Colon (tissue), 2 donors: ENCODE measurements around the gene U2AF2.

ENCODE experiments used
- FAIRE-seq: peaks from 2 replicates; lab custom pipeline; 2012; peaks lifted over from hg19 to GRCh38; lab: Jason Lieb, UNC
- donor health status: control.
- donor health status: control.

The U2AF2 gene

DNA sequence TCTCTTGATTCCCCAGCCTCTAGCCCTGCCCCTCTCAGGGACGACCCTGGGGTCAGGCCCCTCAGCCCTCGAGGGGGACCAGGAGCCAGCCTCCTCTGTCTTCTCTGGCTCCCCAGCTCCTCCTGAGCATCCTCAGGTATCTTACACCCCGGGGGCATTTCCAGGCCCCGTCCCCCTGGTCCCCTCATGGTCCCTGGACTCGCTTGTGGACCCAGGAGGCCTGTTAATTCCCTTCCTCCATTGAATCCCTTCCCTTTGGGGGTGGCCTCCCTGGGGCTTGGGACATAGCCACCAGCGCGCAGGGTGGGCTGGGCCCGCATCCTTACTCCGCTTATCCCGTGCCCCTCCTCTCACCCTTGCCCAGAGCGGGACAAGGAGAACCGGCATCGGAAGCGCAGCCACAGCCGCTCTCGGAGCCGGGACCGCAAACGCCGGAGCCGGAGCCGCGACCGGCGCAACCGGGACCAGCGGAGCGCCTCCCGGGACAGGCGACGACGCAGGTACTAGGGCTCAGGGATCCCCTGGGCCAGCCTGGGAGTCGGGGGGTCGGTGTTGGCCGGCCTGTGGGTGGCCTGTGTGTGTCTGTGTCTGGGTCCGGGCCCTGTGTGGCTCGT lies 4.1 kb downstream of the U2AF2 start:
- no peak for FAIRE-seq

GRCh38 chr19:55659822-55660221 lies 5.0 kb downstream of the U2AF2 start:
- FAIRE-seq, result no peak

DNA sequence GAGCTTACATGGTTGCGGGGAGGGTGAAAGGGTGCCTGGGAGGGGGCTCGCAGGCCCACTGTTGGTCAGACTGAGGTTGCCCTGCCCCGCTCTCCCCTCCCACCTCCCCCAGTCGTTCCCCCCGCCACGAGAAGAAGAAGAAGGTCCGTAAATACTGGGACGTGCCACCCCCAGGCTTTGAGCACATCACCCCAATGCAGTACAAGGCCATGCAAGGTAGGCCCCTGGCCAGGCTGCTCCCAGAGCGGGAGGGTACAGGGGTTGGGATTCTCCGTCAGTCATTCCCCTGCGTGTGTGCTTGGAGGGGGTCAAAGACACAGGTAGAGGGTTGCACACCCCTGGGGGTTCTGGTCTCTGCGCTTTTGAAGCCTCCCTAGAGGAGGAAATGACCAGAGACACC lies 5.6 kb downstream of the U2AF2 start:
- no peak for FAIRE-seq

GRCh38 chr19:55660991-55661390 lies 6.2 kb downstream of the U2AF2 start:
- FAIRE-seq, result no peak

- no peak for FAIRE-seq
Observed at GRCh38 chr19:55661826-55662225, 7.0 kb downstream of the U2AF2 start.

GRCh38 chr19:55663846-55664536 lies 9.2 kb downstream of the U2AF2 start:
- FAIRE-seq, result no peak

DNA sequence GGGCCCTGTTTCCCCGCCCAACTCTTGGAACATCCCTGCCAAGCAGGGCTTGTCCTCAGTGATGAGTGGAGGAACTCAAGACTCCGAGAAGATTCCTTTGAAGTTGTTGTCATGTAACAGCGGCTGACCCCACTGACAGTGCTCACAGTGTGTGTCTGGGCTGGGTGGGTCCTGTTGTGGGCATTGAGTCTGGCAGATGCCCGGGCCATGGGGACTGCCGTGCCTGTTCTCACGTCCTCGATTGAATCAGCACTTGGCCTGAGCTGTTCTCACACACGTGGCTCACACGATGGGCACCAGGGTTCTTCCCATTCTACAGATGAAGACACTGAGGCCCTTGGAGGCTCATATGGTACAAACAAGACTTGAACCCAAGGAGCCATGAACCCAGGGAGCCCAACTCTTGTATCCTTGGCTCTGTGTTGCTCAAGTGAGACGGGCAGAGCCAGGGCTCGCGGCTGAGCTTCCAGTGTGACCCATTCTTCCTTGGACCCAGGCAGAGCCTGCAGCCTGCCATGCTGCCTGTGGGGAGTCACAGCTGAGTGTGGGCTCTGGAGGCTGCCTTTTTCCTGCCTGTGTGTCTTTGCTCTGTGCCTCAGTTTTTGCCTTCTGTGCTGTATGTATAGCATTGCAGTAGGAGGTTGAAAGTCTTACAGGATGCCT lies 11.6 kb downstream of the U2AF2 start:
- no peak for FAIRE-seq

DNA sequence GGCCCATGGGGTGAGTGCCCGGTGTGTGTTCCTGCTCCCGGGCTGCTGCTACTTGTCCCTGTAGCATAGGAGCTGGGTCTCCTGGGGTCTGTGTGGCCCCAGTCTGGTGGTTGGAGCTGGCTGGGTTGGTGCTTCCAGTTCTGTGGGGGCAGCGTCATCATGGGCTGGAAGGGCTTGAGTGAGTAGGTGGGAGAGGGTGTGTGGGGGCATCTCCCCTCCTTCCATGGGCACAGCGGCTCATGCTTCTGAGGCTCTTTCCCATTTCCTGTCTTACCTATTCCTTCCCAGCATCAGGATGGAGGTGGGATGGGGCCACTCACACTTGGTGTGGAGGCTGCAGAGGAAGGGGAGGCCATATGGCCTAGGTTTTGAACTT lies 12.2 kb downstream of the U2AF2 start:
- no peak for FAIRE-seq

GRCh38 chr19:55667511-55667910 lies 12.7 kb downstream of the U2AF2 start:
- no peak for FAIRE-seq

GRCh38 chr19:55667958-55668357 lies 13.1 kb downstream of the U2AF2 start:
- FAIRE-seq, result no peak

- no peak for FAIRE-seq
Observed at GRCh38 chr19:55668603-55669348, 13.9 kb downstream of the U2AF2 start.

GRCh38 chr19:55669418-55670279 lies 14.8 kb downstream of the U2AF2 start:
- no peak for FAIRE-seq

- FAIRE-seq, result no peak
Observed at GRCh38 chr19:55670280-55671053, 15.6 kb downstream of the U2AF2 start.

DNA sequence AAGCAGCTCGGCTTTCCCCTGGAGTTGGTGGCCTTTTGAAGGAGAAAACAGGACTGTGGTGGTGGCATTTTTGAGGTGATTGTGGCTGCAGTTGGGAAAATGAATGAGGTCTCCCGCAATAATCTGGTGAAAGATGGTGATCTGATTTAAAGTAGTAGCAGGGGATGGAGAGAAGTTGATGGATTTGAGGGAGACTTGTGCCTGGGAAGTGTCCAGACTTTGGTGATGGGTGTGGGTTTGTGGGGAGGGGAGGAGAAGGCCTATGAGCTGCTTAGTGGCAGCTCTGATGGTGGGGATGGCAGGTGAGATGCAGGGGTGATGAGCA lies 16.2 kb downstream of the U2AF2 start:
- no peak for FAIRE-seq

GRCh38 chr19:55672418-55672817 lies 17.6 kb downstream of the U2AF2 start:
- no peak for FAIRE-seq

DNA sequence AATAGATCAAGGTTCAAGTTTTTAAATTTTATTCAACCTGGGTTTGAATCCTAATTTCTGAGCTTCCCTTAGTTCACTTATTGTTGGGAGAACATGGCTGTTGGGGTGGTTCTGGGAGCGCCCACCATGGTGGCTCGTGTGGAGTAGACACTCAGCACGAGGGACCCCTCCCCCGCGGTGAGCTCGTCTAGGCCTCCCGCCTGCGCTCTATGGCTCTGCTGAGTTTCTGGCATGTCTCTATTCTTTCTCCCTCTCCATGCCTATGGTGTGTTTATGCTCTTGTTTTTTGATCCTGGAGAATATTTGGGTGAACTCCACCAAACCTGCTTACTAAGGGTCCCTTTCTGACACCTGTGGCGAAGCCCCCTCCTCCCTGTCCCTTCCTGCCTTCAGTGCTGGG lies 18.6 kb downstream of the U2AF2 start:
- FAIRE-seq, result no peak

DNA sequence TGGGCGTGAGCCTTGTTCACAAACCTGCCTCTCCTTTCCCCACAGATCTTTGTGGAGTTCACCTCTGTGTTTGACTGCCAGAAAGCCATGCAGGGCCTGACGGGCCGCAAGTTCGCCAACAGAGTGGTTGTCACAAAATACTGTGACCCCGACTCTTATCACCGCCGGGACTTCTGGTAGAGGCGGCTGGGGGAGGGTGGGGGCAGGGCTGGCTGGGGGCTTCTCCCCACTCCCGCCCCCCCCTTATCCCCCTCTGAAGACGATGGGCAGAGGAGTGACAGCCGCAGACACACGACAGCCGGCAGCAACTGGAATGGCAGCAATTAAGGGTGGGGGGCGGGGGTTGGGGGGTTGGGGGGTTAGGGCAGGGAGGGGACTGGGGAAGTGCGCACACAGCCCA lies 19.1 kb downstream of the U2AF2 start:
- no peak for FAIRE-seq

DNA sequence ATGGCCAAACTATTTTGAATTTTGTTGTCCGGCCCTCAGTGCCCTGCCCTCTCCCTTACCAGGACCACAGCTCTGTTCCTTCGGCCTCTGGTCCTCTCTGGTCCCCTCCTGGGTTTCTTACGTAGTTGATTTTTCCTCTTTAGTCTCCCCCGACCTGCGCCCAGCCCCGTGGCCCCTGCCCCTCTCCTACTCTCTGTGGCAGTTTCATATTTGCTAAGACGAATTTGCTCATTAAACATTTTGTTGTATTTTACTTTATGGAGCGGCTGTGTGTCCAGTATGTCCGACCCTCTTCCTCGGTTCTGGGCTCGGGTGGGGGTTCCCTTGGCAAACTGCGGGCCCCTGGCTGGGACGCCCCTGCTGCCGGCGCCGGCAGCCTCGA lies 19.6 kb downstream of the U2AF2 start:
- no peak for FAIRE-seq

DNA sequence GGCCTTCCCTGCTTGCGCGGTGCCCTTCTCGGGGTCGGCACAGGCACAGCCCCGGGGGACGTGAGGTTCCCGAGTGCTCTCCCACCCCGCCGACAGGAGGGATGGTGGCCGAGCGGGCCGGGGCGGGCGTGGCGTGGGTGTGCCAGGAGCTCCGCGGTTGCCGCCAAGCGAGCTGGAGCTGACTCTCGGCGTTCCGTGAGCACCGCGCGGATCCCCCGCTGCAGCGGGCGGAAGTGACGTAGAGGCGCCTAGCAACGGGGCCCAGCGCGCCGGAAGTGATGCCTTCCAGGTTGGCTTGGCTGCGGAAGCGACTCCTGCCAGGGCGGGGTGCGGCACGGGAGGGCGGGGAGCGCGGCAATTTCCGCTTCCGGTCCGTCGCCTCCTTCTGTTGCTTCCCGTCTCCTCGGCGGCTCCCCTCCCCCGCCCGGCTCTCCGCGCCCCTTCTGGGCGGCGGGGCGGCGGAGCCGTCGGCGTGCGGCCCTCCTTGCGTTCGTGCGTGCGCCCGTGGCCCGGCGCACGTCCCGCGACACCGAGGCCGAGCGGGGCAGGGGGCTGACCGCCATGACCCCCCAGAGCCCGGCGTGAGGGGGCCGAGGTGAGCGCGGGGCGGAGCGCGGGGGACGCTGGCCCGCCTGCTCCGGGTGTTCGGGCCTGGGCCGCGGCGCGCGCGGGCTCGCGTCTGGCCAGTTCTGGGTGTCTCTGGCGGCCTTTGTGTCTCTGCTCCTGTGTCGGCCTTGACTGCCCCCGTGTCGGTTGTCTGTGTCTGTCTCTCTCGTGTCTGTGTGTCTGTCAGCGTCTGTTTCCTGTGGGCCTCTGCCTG lies 20.2 kb downstream of the U2AF2 start, which contains the start of gene EPN1:
Gene EPN1, plus strand, starts transcription at position 386 of the 820 bp plus-strand sequence. CDS start 3,402 bp downstream, outside the sequence.
- no peak for FAIRE-seq

GRCh38 chr19:55675661-55676354 lies 21.0 kb downstream of the U2AF2 start:
- FAIRE-seq, result no peak
